Right lobe of liver (tissue), 6 donors: ENCODE results near the gene PIEZO2. TPM values are rescaled to one million over a fixed set of nuclear protein-coding genes. Genes with fewer than 3 reads are reported as not detected.

Experiments used
- ATAC-seq, 4 donors: fragments of 200-7000 bp; cut with Tn5 transposase; one replicate each; pipeline ENCODE4 v1.9.1; 2020; ENCODE audit warnings: mild to moderate bottlenecking in 4 of 4, moderate library complexity in 4 of 4
- DNase-seq, 3 donors: peaks; one replicate each; pipeline ENCODE4 v3.0.0-alpha.2; 2020
- H3K27ac ChIP-seq, 3 donors: fragments of 200-600 bp; one replicate each; pipeline ENCODE4 v1.8.0; 2022
- H3K27me3 ChIP-seq, 2 donors: fragments of 200-600 bp; one replicate each; pipeline ENCODE4 v1.8.0; 2022
- H3K36me3 ChIP-seq, 4 donors: fragments of 200-600 bp; sonication (generic) in 1 of 4; one replicate each; pipeline versions ENCODE4 v1.5.1 to v1.8.0; 2017 to 2022; ENCODE audit warnings: control low read depth in 1 of 4
- H3K4me1 ChIP-seq, 4 donors: fragments of 200-600 bp; sonication (generic) in 1 of 4; one replicate each; pipeline versions ENCODE4 v1.5.1 to v1.8.0; 2017 to 2022; ENCODE audit warnings: control low read depth in 1 of 4
- H3K4me3 ChIP-seq, 3 donors: fragments of 200-600 bp; one replicate each; pipeline ENCODE4 v1.8.0; 2022
- H3K9me3 ChIP-seq, 4 donors: fragments of 200-600 bp; sonication (generic) in 1 of 4; one replicate each; pipeline versions ENCODE4 v1.5.1 to v1.8.0; 2017 to 2022; ENCODE audit warnings: control low read depth in 1 of 4
- CTCF ChIP-seq, 4 donors: fragments of 200-600 bp in 3 of 4; fragments of 450-650 bp in 1 of 4; IDR thresholded peaks; one replicate each; pipeline versions ENCODE4 v1.5.1 to v1.8.0; 2016 to 2022; ENCODE audit warnings: antibody characterized with exemption in 4 of 4, mild to moderate bottlenecking in 2 of 4
- POLR2A ChIP-seq: fragments of 450-650 bp; IDR thresholded peaks from one replicate; pipeline ENCODE4 v1.6.1; 2017; ENCODE audit warnings: antibody characterized with exemption, mild to moderate bottlenecking
- WGBS: methylation state at CpG from one replicate; pipeline ENCODE4 v1.1.6; 2018; ENCODE audit warnings: low coverage, low lambda C conversion rate; ENCODE audit not compliant: insufficient coverage; ENCODE audit errors: missing lambda C conversion rate; 5-methylcytosine and 5-hydroxymethylcytosine counted together
- intact Hi-C, 2 donors: fragments of 100-400 bp; cut with DNase I; formaldehyde crosslinking; loops; one replicate each; pipeline versions ENCODE4 v1.11.2 to v1.14.1; 2022
- total RNA-seq, 6 experiments: library from RNA; depleted of rRNA in 2 of 6; stranded (reverse); fragments of >200 nt in 2 of 6; fragmentation: NEBNext Ultra II Directional in 3 of 6; extraction: Animal tissue kit (Norgen Biotek cat#: 25700) in 3 of 6; gene quantifications; one replicate each; pipeline versions ENCODE4 v1.1.0 to v1.2.4, GENCODE V29; 2016 to 2023
- donor health status: DM: no; HTN: yes; CAD: no.
- donor health status: DM: no; HTN: no; CAD: no.
- donor health status: DM: no; HTN: no; CAD: no.
- donor health status: DM: no; HTN: yes; CAD: no.
- donor health status: DM: no; HTN: yes; CAD: no.

Gene PIEZO2
- total RNA-seq, 6 experiments from 2014 or later: 6.6 to 16.9 (median 10.1) TPM

- Histone ChIP-seq H3K4me3 (no peak overlapping the region), H3K27ac (no peak overlapping the region), H3K9me3 (no peaks in the 10 kb centered on the region), H3K27me3 (no peaks in the 10 kb centered on the region), H3K36me3 (no peaks in the 10 kb centered on the region), H3K4me1 (no peaks in the 10 kb centered on the region)
- DNase-seq (no peak), ATAC-seq (no peak)
- intact Hi-C loops: no loop called here
- TF ChIP-seq CTCF (IDR thresholded peaks at IDR 0.05): no peak
- 91% methylated on average over 1 of the region's 1 CpG for WGBS
Measured at GRCh38 chr18:10951631-10952544, 197.5 kb downstream of the PIEZO2 start.

- no peak overlapping the region for H3K4me3 ChIP-seq
- H3K4me1 ChIP-seq: no peaks in the 10 kb centered on the region
- no peaks in the 10 kb centered on the region for H3K27me3 ChIP-seq
- H3K36me3 ChIP-seq: no peaks in the 10 kb centered on the region
- DNase-seq (no peak), ATAC-seq (no peak)
- TF ChIP-seq POLR2A: no peak
- intact Hi-C loops: no loop called here
- H3K27ac ChIP-seq: no peak overlapping the region
- peaks cover 0 to 6% (median 2%) of the 10 kb centered on the region in 4 donors for H3K9me3 ChIP-seq
- 81% methylated on average over 7 of the region's 8 CpGs for WGBS
Measured at GRCh38 chr18:10950876-10951630, 198.3 kb downstream of the PIEZO2 start.

- DNase-seq (no peak), ATAC-seq (no peak)
- Histone ChIP-seq H3K36me3 (no peaks in the 10 kb centered on the region), H3K27me3 (no peaks in the 10 kb centered on the region), H3K4me1 (no peaks in the 10 kb centered on the region), H3K9me3 (peaks cover 2 to 9% (median 8%) of the 10 kb centered on the region in 4 donors), H3K27ac (no peak overlapping the region), H3K4me3 (no peak overlapping the region)
- 91% methylated on average over 12 of the region's 12 CpGs for WGBS
- intact Hi-C loops: no loop called here
- TF ChIP-seq CTCF (IDR thresholded peaks at IDR 0.05) (no peak), POLR2A (no peak)
Measured at GRCh38 chr18:10950080-10950875, 199.1 kb downstream of the PIEZO2 start.

- DNase-seq (no peak), ATAC-seq (no peak)
- H3K4me3 ChIP-seq: no peak overlapping the region
- intact Hi-C loops: loop anchor here (10.0 kb wide), 2 partner anchors 55 to 175 kb away; no protein-coding TSS in a partner anchor
- H3K27me3 ChIP-seq: no peaks in the 10 kb centered on the region
- no peak for TF ChIP-seq POLR2A
- no peak for TF ChIP-seq CTCF (IDR thresholded peaks at IDR 0.05)
- H3K4me1 ChIP-seq: no peaks in the 10 kb centered on the region
- 50% methylated on average over 1 of the region's 1 CpG for WGBS
- H3K9me3 ChIP-seq: peaks cover 2 to 10% (median 8%) of the 10 kb centered on the region in 4 donors
- H3K27ac ChIP-seq: no peak overlapping the region
- H3K36me3 ChIP-seq: no peaks in the 10 kb centered on the region
Measured at GRCh38 chr18:10949655-10950054, 199.7 kb downstream of the PIEZO2 start.
